ENCODE data around the gene CHURC1. TPM values are rescaled to one million over a fixed set of nuclear protein-coding genes. Genes with fewer than 3 reads are reported as not detected.

CHURC1 gene
- total RNA-seq, 1 experiment from 2014 or later: 48.5 TPM

DNA sequence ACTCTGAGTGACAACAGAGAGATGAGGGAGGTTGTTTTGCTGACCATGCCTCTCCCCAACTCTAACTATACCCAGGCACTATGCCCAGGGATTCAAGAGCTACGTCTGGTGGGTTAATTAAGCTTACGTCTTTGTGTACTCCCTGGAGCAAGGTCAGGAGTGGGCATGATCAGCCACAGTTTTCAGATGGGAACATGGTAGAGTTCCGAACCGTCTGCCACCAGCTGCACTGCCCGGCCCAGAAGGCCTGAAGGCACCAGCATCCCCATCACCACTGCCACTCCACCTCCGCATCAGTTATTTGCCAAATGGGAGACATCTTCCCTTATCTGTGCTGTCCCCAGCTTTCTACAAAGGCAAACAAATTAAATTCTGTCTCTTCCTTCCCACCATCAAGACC lies 39.4 kb downstream of the CHURC1 start:
- H3K36me3 Mint-ChIP-seq (ENCODE audit: insufficient read depth, unreplicated experiment): no peaks in the 10 kb centered on the region
- TF ChIP-seq, protein P1, sequence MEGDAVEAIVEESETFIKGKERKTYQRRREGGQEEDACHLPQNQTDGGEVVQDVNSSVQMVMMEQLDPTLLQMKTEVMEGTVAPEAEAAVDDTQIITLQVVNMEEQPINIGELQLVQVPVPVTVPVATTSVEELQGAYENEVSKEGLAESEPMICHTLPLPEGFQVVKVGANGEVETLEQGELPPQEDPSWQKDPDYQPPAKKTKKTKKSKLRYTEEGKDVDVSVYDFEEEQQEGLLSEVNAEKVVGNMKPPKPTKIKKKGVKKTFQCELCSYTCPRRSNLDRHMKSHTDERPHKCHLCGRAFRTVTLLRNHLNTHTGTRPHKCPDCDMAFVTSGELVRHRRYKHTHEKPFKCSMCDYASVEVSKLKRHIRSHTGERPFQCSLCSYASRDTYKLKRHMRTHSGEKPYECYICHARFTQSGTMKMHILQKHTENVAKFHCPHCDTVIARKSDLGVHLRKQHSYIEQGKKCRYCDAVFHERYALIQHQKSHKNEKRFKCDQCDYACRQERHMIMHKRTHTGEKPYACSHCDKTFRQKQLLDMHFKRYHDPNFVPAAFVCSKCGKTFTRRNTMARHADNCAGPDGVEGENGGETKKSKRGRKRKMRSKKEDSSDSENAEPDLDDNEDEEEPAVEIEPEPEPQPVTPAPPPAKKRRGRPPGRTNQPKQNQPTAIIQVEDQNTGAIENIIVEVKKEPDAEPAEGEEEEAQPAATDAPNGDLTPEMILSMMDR (IDR thresholded peaks at IDR 0.05; ENCODE audit: unreplicated experiment): no peak
- no peak for DNase-seq
- no peak overlapping the region for H3K27ac Mint-ChIP-seq (ENCODE audit: unreplicated experiment)
- intact Hi-C loops (cut with micrococcal nuclease; ENCODE audit: unreplicated experiment): no loop called here
- no TSS peak for BruUV-seq (replicated peaks)
- H3K27me3 Mint-ChIP-seq (ENCODE audit: unreplicated experiment): no peaks in the 10 kb centered on the region
- CTCF ChIA-PET: no interaction called here
- H3K4me1 Mint-ChIP-seq (ENCODE audit: low read depth, unreplicated experiment): no peaks in the 10 kb centered on the region
- no peak overlapping the region for H3K4me3 Mint-ChIP-seq (ENCODE audit: low read depth, unreplicated experiment)
- no peaks in the 10 kb centered on the region for H3K9me3 Mint-ChIP-seq (ENCODE audit: low read depth, unreplicated experiment)

DNA sequence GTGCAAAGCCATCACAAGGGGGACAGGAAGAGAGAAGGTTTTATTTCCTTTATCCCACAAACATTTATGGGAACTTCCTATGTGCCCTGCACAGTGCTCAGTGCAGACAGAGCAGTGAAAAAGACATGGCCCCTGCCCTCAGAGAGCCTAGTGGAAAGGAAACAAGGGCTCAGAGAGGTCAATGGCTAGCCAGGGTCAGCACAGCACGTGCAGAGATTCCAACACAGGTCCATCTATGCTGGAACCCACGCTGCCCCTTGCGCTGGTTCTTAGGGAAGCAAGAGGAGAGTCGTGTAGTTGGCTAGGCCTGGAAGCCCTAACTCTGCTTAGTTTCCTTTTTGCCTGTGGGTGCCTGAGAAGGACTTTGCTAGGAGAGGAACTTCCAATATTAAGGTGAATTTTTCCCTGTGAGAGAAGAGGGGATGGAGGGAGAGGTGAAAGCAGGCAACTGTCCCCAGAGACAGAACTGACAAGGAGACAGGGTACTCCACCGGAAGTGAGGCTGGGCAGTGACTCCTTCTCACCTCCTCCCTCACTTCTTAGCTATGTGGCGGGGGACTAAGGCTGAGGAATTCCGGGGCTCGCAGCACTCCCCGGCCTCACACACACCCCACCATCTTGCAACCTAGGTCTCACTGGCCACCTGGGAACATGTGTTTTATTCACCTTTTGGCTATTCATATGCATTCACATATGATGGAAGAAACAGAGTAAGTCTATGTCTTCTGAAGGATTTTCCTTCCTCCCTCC lies 40.4 kb downstream of the CHURC1 start:
- H3K36me3 Mint-ChIP-seq (ENCODE audit: insufficient read depth, unreplicated experiment): no peaks in the 10 kb centered on the region
- H3K27ac Mint-ChIP-seq (ENCODE audit: unreplicated experiment): no peak overlapping the region
- intact Hi-C loops (cut with micrococcal nuclease; ENCODE audit: unreplicated experiment): no loop called here
- no TSS peak for BruUV-seq (replicated peaks)
- TF ChIP-seq, protein P1 (IDR thresholded peaks at IDR 0.05; ENCODE audit: unreplicated experiment): no peak
- H3K4me3 Mint-ChIP-seq (ENCODE audit: low read depth, unreplicated experiment): no peak overlapping the region
- no peaks in the 10 kb centered on the region for H3K4me1 Mint-ChIP-seq (ENCODE audit: low read depth, unreplicated experiment)
- no peaks in the 10 kb centered on the region for H3K27me3 Mint-ChIP-seq (ENCODE audit: unreplicated experiment)
- CTCF ChIA-PET: no interaction called here
- no peak for DNase-seq
- H3K9me3 Mint-ChIP-seq (ENCODE audit: low read depth, unreplicated experiment): no peaks in the 10 kb centered on the region

DNA sequence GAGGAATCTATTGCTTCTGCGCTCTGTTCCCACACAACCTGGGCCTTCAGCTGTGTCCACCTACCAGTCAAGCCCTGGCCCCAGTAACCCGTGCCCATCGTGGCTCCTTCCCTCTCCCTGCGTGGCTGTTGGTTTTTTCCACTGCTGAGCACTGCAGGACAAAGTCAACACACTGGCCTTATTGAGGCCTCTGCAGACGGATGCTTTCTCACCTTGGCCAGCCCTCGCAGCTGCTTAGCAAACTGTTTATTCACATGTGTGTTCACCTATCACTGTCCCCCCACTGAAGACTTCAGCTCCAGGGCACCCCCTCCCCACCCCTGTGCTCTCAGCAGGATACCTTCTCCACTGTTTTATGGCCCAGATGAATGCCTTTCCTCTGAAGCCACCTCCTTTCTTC lies 41.0 kb downstream of the CHURC1 start:
- intact Hi-C loops (cut with micrococcal nuclease; ENCODE audit: unreplicated experiment): no loop called here
- Mint-ChIP-seq H3K27me3 (ENCODE audit: unreplicated experiment) (no peaks in the 10 kb centered on the region), H3K4me1 (ENCODE audit: low read depth, unreplicated experiment) (peaks cover 5% of the 10 kb centered on the region), H3K36me3 (ENCODE audit: insufficient read depth, unreplicated experiment) (no peaks in the 10 kb centered on the region), H3K27ac (ENCODE audit: unreplicated experiment) (no peak overlapping the region), H3K4me3 (ENCODE audit: low read depth, unreplicated experiment) (no peak overlapping the region), H3K9me3 (ENCODE audit: low read depth, unreplicated experiment) (no peaks in the 10 kb centered on the region)
- TF ChIP-seq, protein P1 (IDR thresholded peaks at IDR 0.05; ENCODE audit: unreplicated experiment): no peak
- no TSS peak for BruUV-seq (replicated peaks)
- no peak for DNase-seq
- CTCF ChIA-PET: no interaction called here

DNA sequence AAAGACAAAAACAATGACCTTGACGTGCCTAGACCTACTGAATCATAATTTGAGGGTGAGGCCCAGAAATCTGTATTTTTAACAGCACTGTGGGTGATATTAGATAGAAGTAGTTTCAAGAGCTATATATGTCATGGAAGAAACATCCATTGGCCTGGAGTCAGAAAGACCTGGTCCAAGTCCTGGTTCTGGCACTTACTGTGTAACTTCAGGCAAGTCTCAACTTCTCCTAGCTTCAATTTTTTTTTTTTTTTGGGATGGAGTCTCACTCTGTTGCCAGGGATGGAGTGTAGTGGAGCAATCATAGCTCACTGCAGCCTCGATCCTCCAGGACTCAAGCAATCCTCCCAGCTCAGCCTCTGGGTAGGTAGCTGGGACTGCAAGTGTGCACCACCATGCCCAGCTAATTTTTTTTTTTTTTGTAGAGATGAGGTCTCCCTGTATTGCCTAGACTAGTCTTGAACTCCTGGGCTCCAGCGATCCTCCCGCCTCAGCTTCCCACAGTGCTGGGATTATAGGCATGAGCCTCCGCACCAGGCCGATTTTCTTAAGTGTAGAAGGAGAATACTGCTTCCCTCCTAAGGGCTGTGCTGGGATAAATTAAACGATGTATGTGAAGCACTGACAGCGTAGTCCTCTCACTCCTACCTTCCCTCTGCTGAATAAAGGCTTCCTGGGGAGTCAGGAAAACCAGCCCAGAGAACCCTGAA lies 42.6 kb downstream of the CHURC1 start:
- TF ChIP-seq, protein P1 (IDR thresholded peaks at IDR 0.05; ENCODE audit: unreplicated experiment): no peak
- no TSS peak for BruUV-seq (replicated peaks)
- no peaks in the 10 kb centered on the region for H3K9me3 Mint-ChIP-seq (ENCODE audit: low read depth, unreplicated experiment)
- H3K4me3 Mint-ChIP-seq (ENCODE audit: low read depth, unreplicated experiment): no peak overlapping the region
- H3K4me1 Mint-ChIP-seq (ENCODE audit: low read depth, unreplicated experiment): peaks cover 12% of the 10 kb centered on the region
- no peak overlapping the region for H3K27ac Mint-ChIP-seq (ENCODE audit: unreplicated experiment)
- intact Hi-C loops (cut with micrococcal nuclease; ENCODE audit: unreplicated experiment): no loop called here
- CTCF ChIA-PET: interaction anchor here (0.7 to 1.4 kb wide), 3 partner anchors 11 to 172 kb away, joined by 3 to 4 read pairs (median 3); no protein-coding TSS in a partner anchor
- H3K36me3 Mint-ChIP-seq (ENCODE audit: insufficient read depth, unreplicated experiment): no peaks in the 10 kb centered on the region
- DNase-seq: no peak
- no peaks in the 10 kb centered on the region for H3K27me3 Mint-ChIP-seq (ENCODE audit: unreplicated experiment)
